Left colon (tissue), 2 donors: ENCODE measurements around the gene ZNF211. TPM values are rescaled to one million over a fixed set of nuclear protein-coding genes. Genes with fewer than 3 reads are reported as not detected.
A peak's percentile ranks its signal among the peaks of the same experiment; 100 is the strongest.

Experiments used
- ATAC-seq: fragments of 200-7000 bp; cut with Tn5 transposase; one replicate; pipeline ENCODE4 v1.9.1; 2020; ENCODE audit warnings: mild to moderate bottlenecking, moderate library complexity
- DNase-seq, 2 donors: peaks; one replicate each; pipeline ENCODE4 v3.0.0-alpha.2; 2020
- intact Hi-C, 2 donors: fragments of 100-400 bp; cut with DNase I in 1 of 2; cut with micrococcal nuclease in 1 of 2; formaldehyde crosslinking; loops; one replicate each; pipeline versions ENCODE4 v1.11.2 to v1.14.0; 2022; cut with DNase I, micrococcal nuclease
- long read RNA-seq: library from polyadenylated mRNA; unstranded; transcript quantifications from one replicate; pipeline ENCODE4 v2.0.0, GENCODE V29; 2021
- total RNA-seq, 2 donors: library from RNA; stranded (reverse); fragmentation: NEBNext Ultra II Directional; extraction: Animal tissue kit (Norgen Biotek cat#: 25700); gene quantifications; one replicate each; pipeline ENCODE4 v1.2.1, GENCODE V29; 2021
- donor health status: DM: no; HTN: no; CAD: no.
- donor health status: DM: yes; HTN: yes; CAD: no.

The ZNF211 gene
- total RNA-seq = 1 to 10 TPM; 7.4 to 9.9 TPM
- long read RNA-seq, partial matches to known transcripts = 0 of 10 reads
- long read RNA-seq, other reads (novel, unspliced or antisense) = 7 of 10 reads

GRCh38 chr19:57632987-57633831, at the start of gene ZNF211:
TSS of gene ZNF211 (plus strand) at chr19:57633168. CDS start at chr19:57633347, 179 bp downstream.
- peak; percentile 100 for ATAC-seq
- peak; percentile 93 to 96 for DNase-seq
- intact Hi-C loops = no loop called here

GRCh38 chr19:57583521-57584416, 49.2 kb upstream of the ZNF211 start, which contains the start of gene ZIK1:
TSS of gene ZIK1 (plus strand) at chr19:57584145. CDS start at chr19:57584357, 212 bp downstream.
- ATAC-seq (peak; percentile 44), DNase-seq (peak; percentile 75 to 87)
- intact Hi-C loops = no loop called here

GRCh38 chr19:57587529-57587928, 45.4 kb upstream of the ZNF211 start:
- intact Hi-C loops = no loop called here
- DNase-seq (no peak), ATAC-seq (no peak)

- intact Hi-C loops = no loop called here
- ATAC-seq (no peak), DNase-seq (no peak)
Measured at GRCh38 chr19:57599377-57599760, 33.6 kb upstream of the ZNF211 start.

- DNase-seq (peak; percentile 94 to 95), ATAC-seq (peak; percentile 100)
- intact Hi-C loops = no loop called here
Measured at GRCh38 chr19:57599761-57600383, 33.1 kb upstream of the ZNF211 start, which contains the start of gene ZNF530. TSS of gene ZNF530 (plus strand) at chr19:57599885. CDS start at chr19:57604346, 4,461 bp downstream.

- DNase-seq (no peak), ATAC-seq (no peak)
- intact Hi-C loops = no loop called here
Measured at GRCh38 chr19:57606931-57607330, 26.0 kb upstream of the ZNF211 start.

- no peak for ATAC-seq
- no peak for DNase-seq
- intact Hi-C loops = no loop called here
Measured at GRCh38 chr19:57611113-57611512, 21.9 kb upstream of the ZNF211 start.

- DNase-seq (peak; percentile 90 to 97), ATAC-seq (peak; percentile 100)
- intact Hi-C loops = no loop called here
Measured at GRCh38 chr19:57613941-57614743, 18.8 kb upstream of the ZNF211 start, which contains the start of gene ZNF134. TSS of gene ZNF134 (plus strand) at chr19:57614242. CDS start at chr19:57619469, 5,227 bp downstream.

- DNase-seq (no peak), ATAC-seq (no peak)
- intact Hi-C loops = no loop called here
Measured at GRCh38 chr19:57615346-57615745, 17.6 kb upstream of the ZNF211 start.

GRCh38 chr19:57620673-57621348, 12.2 kb upstream of the ZNF211 start:
- intact Hi-C loops = no loop called here
- ATAC-seq (no peak), DNase-seq (no peak)

GRCh38 chr19:57623091-57623490, 9.9 kb upstream of the ZNF211 start:
- no peak for ATAC-seq

GRCh38 chr19:57633832-57634131, 814 bp downstream of the ZNF211 start:
- intact Hi-C loops = no loop called here
- no peak for ATAC-seq
- no peak for DNase-seq

More at GRCh38 chr19:57623091-57623490, 9.9 kb upstream of the ZNF211 start:
- DNase-seq = no peak
- intact Hi-C loops = no loop called here

GRCh38 chr19:57637379-57637778, 4.4 kb downstream of the ZNF211 start:
- intact Hi-C loops = no loop called here
- ATAC-seq (no peak), DNase-seq (no peak)

GRCh38 chr19:57641715-57642234, 8.8 kb downstream of the ZNF211 start:
- intact Hi-C loops = no loop called here

GRCh38 chr19:57642396-57643046, 9.6 kb downstream of the ZNF211 start:
- intact Hi-C loops = no loop called here
- ATAC-seq (no peak), DNase-seq (no peak)

More at GRCh38 chr19:57641715-57642234, 8.8 kb downstream of the ZNF211 start:
- DNase-seq (no peak), ATAC-seq (no peak)

- ATAC-seq (no peak), DNase-seq (no peak)
- intact Hi-C loops = no loop called here
Measured at GRCh38 chr19:57643734-57644133, 10.8 kb downstream of the ZNF211 start.
